HEK293 (cell line): ENCODE results near the gene DNAH8.
"Not testable (repeated sequence)": the region's sequence is repeated elsewhere in the genome, so short reads cannot be mapped to it uniquely, and the experiment has no call there.

Experiments used
- CTCF ChIA-PET: fragments of 350-600 bp; formaldehyde crosslinking; extraction: SDS; loops from one replicate; lab custom pipeline; 2021; ENCODE audit warnings: antibody characterized with exemption; lab: Yijun Ruan, JAX
- POLR2A ChIA-PET: fragments of 300-600 bp; formaldehyde crosslinking; extraction: SDS; loops from one replicate; lab custom pipeline; 2020; ENCODE audit warnings: antibody characterized with exemption, inconsistent platforms; lab: Yijun Ruan, JAX
- H3K27ac ChIP-seq: fragments of 200-500 bp; sonication (Bioruptor generic); 2 replicates; pipeline ENCODE4 v1.5.1; 2014; ENCODE audit warnings: low read depth, low read length, control low read depth, inconsistent platforms; ENCODE audit errors: extremely low read depth
- H3K36me3 ChIP-seq, 2 experiments: fragments of 200-500 bp in 1 of 2; sonication (Bioruptor generic) in 1 of 2; 1 replicate in 1 of 2; 2 replicates in 1 of 2; pipeline ENCODE4 v1.5.1; 2014 to 2017; ENCODE audit warnings: inconsistent platforms in 2 of 2, low read length in 2 of 2; ENCODE audit not compliant: control insufficient read depth in 2 of 2, insufficient read depth in 1 of 2
- H3K4me1 ChIP-seq: fragments of 200-500 bp; sonication (Bioruptor generic); 2 replicates; pipeline ENCODE4 v1.5.1; 2014; ENCODE audit warnings: mild to moderate bottlenecking, low read length, inconsistent platforms; ENCODE audit not compliant: control insufficient read depth, insufficient read depth
- H3K4me3 ChIP-seq: 2 replicates; pipeline ENCODE4 v1.5.1; 2011; ENCODE audit warnings: low read depth, mild to moderate bottlenecking, control low read depth, low read length, moderate library complexity
- H3K9me3 ChIP-seq: fragments of 200-500 bp; sonication (Bioruptor generic); 2 replicates; pipeline ENCODE4 v1.5.1; 2014; ENCODE audit warnings: low read depth, low read length, inconsistent platforms; ENCODE audit not compliant: control insufficient read depth, insufficient read depth
- KLF10 ChIP-seq: fragments of 450-650 bp; IDR thresholded peaks from 2 replicates; pipeline ENCODE4 v1.5.1; 2018; ENCODE audit warnings: missing biosample characterization, mild to moderate bottlenecking, missing genetic modification characterization
- PRDM1 ChIP-seq: fragments of 450-650 bp; formaldehyde crosslinking; IDR thresholded peaks from 2 replicates; pipeline ENCODE4; 2016; ENCODE audit warnings: missing biosample characterization, missing genetic modification characterization
- ZBTB7A ChIP-seq: fragments of 450-650 bp; formaldehyde crosslinking; IDR thresholded peaks from 2 replicates; pipeline ENCODE4 v1.5.1; 2016; ENCODE audit warnings: low read depth, missing biosample characterization, missing genetic modification characterization
- ZBTB8A ChIP-seq: fragments of 450-650 bp; formaldehyde crosslinking; IDR thresholded peaks from 2 replicates; pipeline ENCODE4 v1.5.1; 2016; ENCODE audit warnings: missing biosample characterization, missing genetic modification characterization
- ZFP37 ChIP-seq: fragments of 450-650 bp; formaldehyde crosslinking; IDR thresholded peaks from 2 replicates; pipeline ENCODE4 v1.5.1; 2016; ENCODE audit warnings: missing biosample characterization, missing genetic modification characterization
- ZNF148 ChIP-seq: fragments of 450-650 bp; formaldehyde crosslinking; IDR thresholded peaks from 2 replicates; pipeline ENCODE4 v1.5.0; 2017; ENCODE audit warnings: missing biosample characterization, missing genetic modification characterization, borderline replicate concordance
- ZNF391 ChIP-seq: fragments of 450-650 bp; formaldehyde crosslinking; IDR thresholded peaks from 2 replicates; pipeline ENCODE4 v1.5.1; 2016; ENCODE audit warnings: low read depth, missing biosample characterization, missing genetic modification characterization, borderline replicate concordance
- ZNF423 ChIP-seq: fragments of 450-650 bp; formaldehyde crosslinking; IDR thresholded peaks from 2 replicates; pipeline ENCODE4 v1.5.1; 2016; ENCODE audit warnings: missing biosample characterization, missing genetic modification characterization
- ZNF488 ChIP-seq: fragments of 450-650 bp; formaldehyde crosslinking; IDR thresholded peaks from 2 replicates; pipeline ENCODE4 v1.5.1; 2016; ENCODE audit warnings: missing biosample characterization, missing genetic modification characterization
- ZNF521 ChIP-seq: fragments of 450-650 bp; formaldehyde crosslinking; IDR thresholded peaks from 2 replicates; pipeline ENCODE4 v1.5.1; 2017; ENCODE audit warnings: missing biosample characterization, mild to moderate bottlenecking, missing genetic modification characterization
- ZNF621 ChIP-seq: fragments of 450-650 bp; formaldehyde crosslinking; IDR thresholded peaks from 2 replicates; pipeline ENCODE4 v1.5.1; 2017; ENCODE audit warnings: missing biosample characterization, missing genetic modification characterization
- ZSCAN30 ChIP-seq: fragments of 450-650 bp; IDR thresholded peaks from 2 replicates; pipeline ENCODE4 v1.5.1; 2018; ENCODE audit warnings: missing biosample characterization, mild to moderate bottlenecking, missing genetic modification characterization, moderate library complexity
- TF ChIP-seq, protein P1 (sequence below): fragments of 450-650 bp; formaldehyde crosslinking; IDR thresholded peaks from 2 replicates; pipeline ENCODE4 v1.5.1; 2017; ENCODE audit warnings: missing biosample characterization, missing genetic modification characterization

The DNAH8 gene

DNA sequence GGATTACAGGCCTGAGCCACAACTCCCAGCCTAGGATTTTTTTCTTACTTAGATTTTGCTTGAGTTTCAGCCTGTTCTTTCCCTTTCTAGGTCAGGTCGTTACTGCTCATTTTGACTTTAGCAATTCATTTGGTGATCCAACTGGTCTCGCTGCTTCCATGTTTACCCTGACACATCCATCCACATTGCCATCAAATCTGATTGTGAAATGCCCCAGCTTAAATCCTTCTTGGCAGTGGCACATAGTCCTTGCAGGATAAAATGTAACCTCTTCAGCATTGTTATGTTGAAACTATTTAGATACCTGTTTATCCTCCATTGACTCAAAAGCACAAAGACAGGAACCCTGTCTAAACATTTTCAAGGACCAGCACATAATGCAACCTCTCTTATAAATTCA is 77.2 kb downstream of the DNAH8 start (continued):
- TF ChIP-seq ZNF488 (tag by site-specific recombination) (no peak), ZNF521 (no peak), ZBTB7A (tag by site-specific recombination) (no peak)

GRCh38 chr6:38794682-38795081 is 79.6 kb downstream of the DNAH8 start:
- ChIA-PET CTCF (interaction anchor here (0.6 to 1.6 kb wide), 4 partner anchors 11 to 536 kb away, joined by 4 to 5 read pairs (median 4); no protein-coding TSS in a partner anchor), POLR2A (interaction anchor here (0.6 kb wide), 1 partner anchor 13 kb away, joined by 3 read pairs; no protein-coding TSS in a partner anchor)
- H3K4me1 ChIP-seq: peaks cover 3% of the 10 kb centered on the region; the same call in 1 of the 2 replicates

DNA sequence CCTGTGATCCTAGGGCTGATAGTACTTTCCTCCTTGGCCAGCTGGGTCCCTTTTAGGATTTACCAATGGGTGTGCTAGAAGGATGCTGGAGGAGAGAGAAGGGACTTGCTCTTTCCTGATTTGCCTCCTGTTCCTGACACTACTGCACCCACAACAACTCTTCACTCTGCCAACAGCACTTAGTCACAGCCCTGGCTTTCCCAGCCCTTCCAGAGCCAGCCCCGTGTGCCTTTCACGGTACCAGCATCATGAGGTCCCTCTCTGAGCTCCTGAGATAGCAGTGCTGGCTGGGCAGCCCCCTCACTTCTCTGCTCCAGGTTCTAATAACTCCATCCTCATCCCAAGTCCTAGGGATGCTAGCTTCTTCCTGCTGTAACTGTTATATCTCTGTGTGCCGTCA is 80.9 kb downstream of the DNAH8 start:
- POLR2A ChIA-PET: no interaction called here

More at GRCh38 chr6:38794682-38795081, 79.6 kb downstream of the DNAH8 start:
- no peak for TF ChIP-seq ZNF148 (tag by site-specific recombination)
- no peak for TF ChIP-seq ZSCAN30 (tag by site-specific recombination)
- TF ChIP-seq ZBTB8A (tag by site-specific recombination): no peak
- no peak for TF ChIP-seq ZNF521
- TF ChIP-seq PRDM1: no peak
- no peak for TF ChIP-seq KLF10 (tag by site-specific recombination)
- no peak for TF ChIP-seq ZNF423
- no peak for TF ChIP-seq ZFP37
- TF ChIP-seq, protein P1, sequence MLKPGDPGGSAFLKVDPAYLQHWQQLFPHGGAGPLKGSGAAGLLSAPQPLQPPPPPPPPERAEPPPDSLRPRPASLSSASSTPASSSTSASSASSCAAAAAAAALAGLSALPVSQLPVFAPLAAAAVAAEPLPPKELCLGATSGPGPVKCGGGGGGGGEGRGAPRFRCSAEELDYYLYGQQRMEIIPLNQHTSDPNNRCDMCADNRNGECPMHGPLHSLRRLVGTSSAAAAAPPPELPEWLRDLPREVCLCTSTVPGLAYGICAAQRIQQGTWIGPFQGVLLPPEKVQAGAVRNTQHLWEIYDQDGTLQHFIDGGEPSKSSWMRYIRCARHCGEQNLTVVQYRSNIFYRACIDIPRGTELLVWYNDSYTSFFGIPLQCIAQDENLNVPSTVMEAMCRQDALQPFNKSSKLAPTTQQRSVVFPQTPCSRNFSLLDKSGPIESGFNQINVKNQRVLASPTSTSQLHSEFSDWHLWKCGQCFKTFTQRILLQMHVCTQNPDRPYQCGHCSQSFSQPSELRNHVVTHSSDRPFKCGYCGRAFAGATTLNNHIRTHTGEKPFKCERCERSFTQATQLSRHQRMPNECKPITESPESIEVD (tag by site-specific recombination): no peak
- H3K9me3 ChIP-seq: no peaks in the 10 kb centered on the region
- H3K36me3 ChIP-seq: no peaks in the 10 kb centered on the region
- H3K4me3 ChIP-seq: no peak overlapping the region
- H3K27ac ChIP-seq: no peak overlapping the region

GRCh38 chr6:38796437-38796836 is 81.3 kb downstream of the DNAH8 start:
- POLR2A ChIA-PET: not testable (repeated sequence)

More for the DNA sequence above, 80.9 kb downstream of the DNAH8 start:
- Histone ChIP-seq H3K4me1 (peaks cover 3% of the 10 kb centered on the region; the same call in 1 of the 2 replicates), H3K4me3 (no peak overlapping the region), H3K36me3 (no peaks in the 10 kb centered on the region), H3K9me3 (no peaks in the 10 kb centered on the region), H3K27ac (no peak overlapping the region)
- CTCF ChIA-PET: interaction anchor here (0.6 to 2.9 kb wide), 4 partner anchors 23 to 80 kb away, joined by 3 to 10 read pairs (median 4); no protein-coding TSS in a partner anchor
- TF ChIP-seq ZNF391 (no peak), ZNF621 (tag by site-specific recombination) (no peak)

More at GRCh38 chr6:38796437-38796836, 81.3 kb downstream of the DNAH8 start:
- not testable (repeated sequence) for H3K9me3 ChIP-seq, H3K27ac ChIP-seq, H3K4me3 ChIP-seq, H3K36me3 ChIP-seq, H3K4me1 ChIP-seq
- CTCF ChIA-PET: interaction anchor here (0.6 to 2.9 kb wide), 4 partner anchors 23 to 80 kb away, joined by 3 to 10 read pairs (median 4); no protein-coding TSS in a partner anchor
